GM12801 (cell line): ENCODE data around the gene TPM3.

Source experiments
- CTCF ChIP-seq: IDR thresholded peaks from one replicate; pipeline ENCODE4 v1.5.1; 2011; ENCODE audit warnings: control low read depth; ENCODE audit not compliant: insufficient read length; ENCODE audit errors: extremely low read depth

TPM3 gene

DNA sequence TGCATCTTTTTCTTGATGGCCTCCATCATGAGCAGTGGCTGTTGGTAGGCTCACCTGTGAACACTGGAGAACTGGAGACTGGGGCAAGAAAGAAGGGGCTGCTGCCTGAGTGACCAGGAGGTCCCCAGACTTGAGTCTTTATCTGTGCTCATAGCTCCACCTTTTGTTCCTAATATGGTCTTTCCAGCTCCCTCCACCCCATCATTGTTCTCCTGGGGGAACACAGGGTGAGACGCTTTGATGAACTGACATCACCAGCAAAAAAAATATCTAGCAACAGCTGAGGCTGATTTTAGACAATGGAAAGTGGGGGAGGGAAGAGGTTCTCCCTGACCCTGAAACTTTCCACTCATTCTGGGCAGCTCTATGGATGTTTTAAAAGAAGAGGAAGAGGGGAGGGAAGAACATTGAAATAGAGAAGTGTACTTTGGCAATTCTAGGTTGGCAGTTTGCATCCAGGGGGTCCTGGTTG, at the start of gene TPM3:
TSS of gene TPM3 (minus strand) at position 111 of the 472 bp plus-strand sequence. CDS start at position 29, 82 bp downstream.
- TF ChIP-seq CTCF: no peak

DNA sequence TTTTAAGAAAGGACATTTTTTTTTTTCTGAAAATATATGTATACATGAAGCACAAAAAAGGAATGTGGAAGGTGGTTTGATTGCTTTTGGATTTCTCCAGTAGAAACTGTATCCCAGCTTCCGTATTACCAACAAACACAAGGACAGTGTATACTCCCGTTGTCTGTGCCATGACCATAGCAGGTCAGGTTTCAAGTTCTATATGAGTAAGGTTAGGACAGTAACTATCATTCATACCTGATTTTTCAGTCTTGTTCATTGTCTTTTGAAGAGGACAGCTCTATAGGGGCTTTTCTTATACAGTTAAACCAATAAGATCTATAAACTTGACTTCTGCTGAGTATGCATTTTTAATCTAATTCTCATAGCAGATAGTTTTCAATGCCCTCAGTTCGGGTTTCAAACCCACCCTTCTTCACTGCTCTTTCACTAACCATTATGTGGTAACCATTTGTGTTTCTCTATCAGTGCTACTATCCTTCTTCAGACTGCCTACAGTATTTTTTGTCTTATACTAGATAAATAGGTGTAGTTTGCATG, 48.5 kb upstream of the TPM3 start:
- TF ChIP-seq CTCF: no peak

DNA sequence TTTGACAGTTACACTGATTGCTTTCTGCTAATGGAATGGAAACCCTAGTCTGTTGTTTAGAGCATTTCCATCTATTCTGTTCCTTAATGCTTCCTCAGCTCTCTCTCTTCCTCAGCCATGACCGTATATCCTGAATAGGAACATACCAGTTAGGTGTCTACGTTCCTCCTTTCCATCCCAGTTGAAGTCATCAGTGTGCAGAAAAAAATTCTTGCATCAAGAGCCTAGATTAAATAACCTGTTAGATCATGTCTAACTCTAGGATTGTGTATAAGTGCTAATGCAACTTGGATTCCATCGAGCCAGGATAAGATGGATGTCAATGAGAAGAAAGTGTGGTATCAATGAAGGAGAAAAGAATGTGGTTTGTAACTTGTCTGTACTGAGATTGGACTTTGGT, 47.6 kb upstream of the TPM3 start:
- no peak for TF ChIP-seq CTCF

DNA sequence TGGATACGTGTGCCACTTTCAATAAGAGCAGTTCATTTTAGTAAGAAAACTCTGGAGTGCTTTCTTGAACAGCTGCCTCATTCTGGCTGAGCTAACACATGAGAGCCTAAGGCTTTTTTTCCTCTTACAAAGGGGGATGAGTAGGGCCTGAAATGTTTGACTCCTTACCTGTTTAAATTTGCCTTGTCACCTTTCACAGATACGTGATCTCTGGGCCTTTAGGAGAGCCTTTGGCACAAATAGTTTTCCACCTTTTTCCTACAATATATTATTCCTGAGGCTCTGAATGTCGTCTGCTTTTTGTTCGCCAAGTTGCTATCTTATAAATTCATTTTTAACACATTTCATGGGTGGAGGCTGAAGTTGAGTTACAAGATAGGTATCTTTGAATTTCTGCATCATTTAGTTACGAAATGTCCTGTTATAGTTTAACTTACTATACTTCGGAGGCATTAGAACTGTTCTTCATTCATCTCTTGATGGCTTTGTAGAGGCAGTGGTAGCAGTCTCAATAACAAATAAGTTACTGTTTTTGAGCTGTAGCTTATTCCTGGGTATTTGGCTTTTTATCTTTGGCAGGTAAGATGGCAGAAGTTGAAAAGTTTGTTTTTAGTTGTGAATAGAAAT, 46.1 kb upstream of the TPM3 start:
- TF ChIP-seq CTCF: no peak

DNA sequence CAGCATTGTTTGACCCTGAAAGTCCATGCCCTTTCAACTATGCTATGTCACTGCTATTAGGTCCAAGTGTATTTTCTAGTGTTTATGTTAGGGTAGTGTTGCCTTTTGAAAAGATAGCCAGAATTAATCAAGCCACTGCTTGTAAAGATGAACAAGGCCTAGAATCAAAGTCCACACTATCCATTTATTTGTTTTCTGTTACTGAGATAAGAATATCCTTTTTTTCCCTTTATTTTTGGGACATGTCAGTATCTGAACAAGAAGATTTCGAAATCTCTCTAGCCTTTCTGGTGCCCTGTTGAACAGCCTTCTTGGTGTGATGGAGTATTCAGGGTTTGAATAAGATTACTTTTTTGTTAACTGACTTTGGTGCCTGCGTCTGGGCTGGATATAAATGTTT, 45.5 kb upstream of the TPM3 start:
- TF ChIP-seq CTCF: no peak

DNA sequence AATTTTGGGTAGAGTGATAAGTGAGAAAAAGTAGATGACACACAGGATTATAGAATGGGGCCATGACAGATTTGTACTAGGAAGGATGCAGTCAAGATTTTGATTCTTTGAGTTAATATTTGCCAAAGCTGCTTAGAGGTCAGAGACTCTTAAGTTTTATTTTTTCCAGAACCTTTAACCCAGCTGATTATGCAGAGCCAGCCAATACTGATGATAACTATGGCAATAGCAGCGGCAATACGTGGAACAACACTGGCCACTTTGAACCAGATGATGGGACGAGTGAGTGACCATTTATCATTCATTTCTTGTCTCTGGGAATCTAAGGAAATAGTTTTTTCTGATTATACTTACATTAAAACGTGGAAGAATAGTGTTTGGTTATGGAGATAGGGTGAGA, 45.0 kb upstream of the TPM3 start:
- TF ChIP-seq CTCF: no peak

DNA sequence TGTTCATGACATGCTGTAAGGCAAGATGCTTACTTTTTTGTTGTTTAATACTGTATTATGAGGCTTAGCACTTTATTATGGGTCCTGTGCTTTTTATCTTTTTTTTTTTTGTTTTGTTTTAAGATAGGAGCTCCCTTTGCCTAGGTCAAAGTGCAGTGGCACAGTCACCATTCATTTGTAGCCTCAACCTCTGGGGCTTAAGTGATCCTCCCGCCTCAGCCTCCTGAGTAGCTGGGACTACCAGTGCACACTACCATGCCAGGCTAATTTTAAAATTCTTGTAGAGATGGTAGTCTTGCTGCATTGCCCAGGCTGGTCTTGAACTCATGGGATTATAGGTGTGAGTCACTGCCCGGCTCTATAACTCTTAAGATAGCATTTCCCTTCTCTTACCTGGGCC, 33.5 kb upstream of the TPM3 start:
- no peak for TF ChIP-seq CTCF
